ENCODE measurements around the gene OTOP1. TPM values are rescaled to one million over a fixed set of nuclear protein-coding genes. Genes with fewer than 3 reads are reported as not detected.
A peak's percentile ranks its signal among the peaks of the same experiment; 100 is the strongest.
"Not testable (repeated sequence)": the region's sequence is repeated elsewhere in the genome, so short reads cannot be mapped to it uniquely, and the experiment has no call there.

Gene OTOP1
- total RNA-seq, 2 experiments from 2014 or later, result not detected

GRCh38 chr4:4245172-4245571 lies 18.4 kb upstream of the OTOP1 start:
- peak overlapping the region; percentile 18 for H3K27ac Mint-ChIP-seq
- no peaks in the 10 kb centered on the region for H3K9me3 Mint-ChIP-seq
- intact Hi-C loops (cut with micrococcal nuclease), result no loop called here
- H3K36me3 Mint-ChIP-seq (ENCODE audit: low read depth), result peaks cover 30% of the 10 kb centered on the region
- POLR2A ChIA-PET, result no interaction called here
- TF ChIP-seq, protein P1, sequence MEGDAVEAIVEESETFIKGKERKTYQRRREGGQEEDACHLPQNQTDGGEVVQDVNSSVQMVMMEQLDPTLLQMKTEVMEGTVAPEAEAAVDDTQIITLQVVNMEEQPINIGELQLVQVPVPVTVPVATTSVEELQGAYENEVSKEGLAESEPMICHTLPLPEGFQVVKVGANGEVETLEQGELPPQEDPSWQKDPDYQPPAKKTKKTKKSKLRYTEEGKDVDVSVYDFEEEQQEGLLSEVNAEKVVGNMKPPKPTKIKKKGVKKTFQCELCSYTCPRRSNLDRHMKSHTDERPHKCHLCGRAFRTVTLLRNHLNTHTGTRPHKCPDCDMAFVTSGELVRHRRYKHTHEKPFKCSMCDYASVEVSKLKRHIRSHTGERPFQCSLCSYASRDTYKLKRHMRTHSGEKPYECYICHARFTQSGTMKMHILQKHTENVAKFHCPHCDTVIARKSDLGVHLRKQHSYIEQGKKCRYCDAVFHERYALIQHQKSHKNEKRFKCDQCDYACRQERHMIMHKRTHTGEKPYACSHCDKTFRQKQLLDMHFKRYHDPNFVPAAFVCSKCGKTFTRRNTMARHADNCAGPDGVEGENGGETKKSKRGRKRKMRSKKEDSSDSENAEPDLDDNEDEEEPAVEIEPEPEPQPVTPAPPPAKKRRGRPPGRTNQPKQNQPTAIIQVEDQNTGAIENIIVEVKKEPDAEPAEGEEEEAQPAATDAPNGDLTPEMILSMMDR (IDR thresholded peaks at IDR 0.05), result no peak
- no peak overlapping the region for H3K4me3 Mint-ChIP-seq
- no peaks in the 10 kb centered on the region for H3K27me3 Mint-ChIP-seq
- ATAC-seq (no peak), DNase-seq (no peak)
- peaks cover 25% of the 10 kb centered on the region for H3K4me1 Mint-ChIP-seq (ENCODE audit: low read depth)
- CTCF ChIA-PET, result interaction anchor here (1.5 kb wide), 1 partner anchor 14 kb away, joined by 4 read pairs; no protein-coding TSS in a partner anchor

DNA sequence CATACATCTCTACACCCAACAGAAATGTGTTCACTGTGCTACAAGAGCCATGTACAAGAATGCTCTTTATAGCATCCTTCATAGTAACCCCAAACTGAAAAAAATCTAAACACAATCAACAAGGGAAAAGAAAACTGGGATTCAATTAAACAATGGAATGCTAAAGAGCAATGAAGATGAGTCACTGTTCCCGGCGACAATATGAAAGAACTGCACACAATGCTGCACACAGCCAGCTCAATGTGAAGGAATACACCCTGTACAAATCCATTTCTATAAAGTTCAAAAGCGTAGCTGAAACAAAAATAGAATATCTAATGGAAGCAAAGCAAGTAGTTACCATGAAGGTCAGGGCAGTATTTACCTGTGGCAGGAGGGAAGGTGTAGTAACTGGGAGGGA lies 12.8 kb upstream of the OTOP1 start:
- H3K9me3 Mint-ChIP-seq; CTCF ChIA-PET; H3K4me1 Mint-ChIP-seq (ENCODE audit: low read depth); H3K27me3 Mint-ChIP-seq; POLR2A ChIA-PET; DNase-seq; H3K4me3 Mint-ChIP-seq; intact Hi-C loops (cut with micrococcal nuclease); ATAC-seq; H3K27ac Mint-ChIP-seq: not testable (repeated sequence)
- peaks cover 38% of the 10 kb centered on the region for H3K36me3 Mint-ChIP-seq (ENCODE audit: low read depth)

- Mint-ChIP-seq H3K36me3 (ENCODE audit: low read depth) (peaks cover 19% of the 10 kb centered on the region), H3K4me3 (no peak overlapping the region), H3K9me3 (peaks cover 8% of the 10 kb centered on the region), H3K27me3 (no peaks in the 10 kb centered on the region), H3K4me1 (ENCODE audit: low read depth) (no peaks in the 10 kb centered on the region), H3K27ac (no peak overlapping the region)
- no peak for DNase-seq
- intact Hi-C loops (cut with micrococcal nuclease), result no loop called here
- no peak for ATAC-seq
- TF ChIP-seq, protein P1 (IDR thresholded peaks at IDR 0.05), result no peak
- POLR2A ChIA-PET, result no interaction called here
- CTCF ChIA-PET, result no interaction called here
Measured at GRCh38 chr4:4233610-4234009, 6.9 kb upstream of the OTOP1 start.

DNA sequence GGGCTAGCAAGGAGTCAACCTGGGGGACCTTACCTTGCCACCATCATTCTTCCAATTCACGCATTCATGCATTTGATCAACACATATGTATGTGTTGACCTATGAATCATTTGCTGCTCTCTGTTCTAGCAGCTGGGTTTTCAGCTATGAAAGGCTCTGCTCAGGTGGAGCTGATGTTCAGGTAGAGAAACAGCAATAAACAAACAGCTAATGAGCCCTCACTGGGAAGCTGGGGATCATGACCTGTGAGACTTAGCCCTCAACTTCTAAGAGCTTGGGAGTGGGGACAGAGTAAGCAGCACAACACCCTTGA lies 1.6 kb upstream of the OTOP1 start:
- H3K27me3 Mint-ChIP-seq, result peaks cover 33% of the 10 kb centered on the region
- CTCF ChIA-PET, result no interaction called here

DNA sequence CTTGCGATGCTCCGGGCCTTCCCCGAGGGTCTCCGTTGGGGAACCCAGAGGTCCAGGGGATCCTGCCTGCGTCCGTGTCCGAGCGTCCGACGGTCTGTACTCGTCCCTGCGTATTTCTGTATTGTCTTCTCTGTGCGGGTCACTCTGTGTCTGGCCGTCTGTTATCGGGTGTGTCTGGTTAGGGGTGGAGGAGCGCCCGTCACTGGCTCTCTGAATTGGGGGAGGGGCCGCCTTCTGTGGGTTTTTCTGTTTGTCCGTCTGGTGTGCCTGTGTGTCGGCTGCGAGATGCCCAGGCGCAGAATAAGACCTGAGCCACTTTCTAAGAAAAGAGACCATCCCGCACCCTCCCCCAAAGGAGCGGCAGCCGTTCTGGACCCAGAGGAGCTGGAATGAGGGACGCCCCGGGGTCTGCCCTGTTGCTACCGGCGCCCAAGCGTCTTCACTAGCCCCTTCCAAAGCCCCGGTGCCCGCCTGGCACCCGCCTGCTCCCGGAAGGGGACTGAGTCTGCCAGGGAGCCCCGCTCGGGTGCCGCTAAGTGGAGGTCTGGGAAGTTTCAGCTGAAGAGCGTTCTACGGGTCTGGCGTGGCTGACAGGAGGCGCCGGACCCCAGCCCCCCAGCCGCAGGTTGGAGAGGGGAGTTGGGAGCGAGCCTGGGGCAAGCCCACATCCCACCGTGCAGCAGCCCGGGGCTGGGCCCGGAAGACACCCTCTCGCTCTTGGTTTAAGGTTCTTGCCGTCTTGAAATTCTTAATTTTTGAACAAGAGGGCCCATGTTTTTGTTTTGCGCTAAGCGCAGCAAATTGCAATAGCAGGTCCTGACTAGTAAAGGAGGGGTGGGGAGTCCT lies 1.0 kb upstream of the OTOP1 start:
- CTCF ChIA-PET, result no interaction called here
- Mint-ChIP-seq H3K36me3 (ENCODE audit: low read depth) (no peaks in the 10 kb centered on the region), H3K4me3 (no peak overlapping the region), H3K4me1 (ENCODE audit: low read depth) (peaks cover 3% of the 10 kb centered on the region), H3K9me3 (peaks cover under 1% of the 10 kb centered on the region), H3K27ac (no peak overlapping the region), H3K27me3 (peaks cover 38% of the 10 kb centered on the region)
- no peak for ATAC-seq
- TF ChIP-seq, protein P1 (IDR thresholded peaks at IDR 0.05), result no peak
- no peak for DNase-seq
- POLR2A ChIA-PET, result no interaction called here
- intact Hi-C loops (cut with micrococcal nuclease), result no loop called here

More for the DNA sequence above, 1.6 kb upstream of the OTOP1 start:
- POLR2A ChIA-PET, result no interaction called here
- Mint-ChIP-seq H3K9me3 (peaks cover 2% of the 10 kb centered on the region), H3K4me3 (no peak overlapping the region), H3K36me3 (ENCODE audit: low read depth) (no peaks in the 10 kb centered on the region), H3K4me1 (ENCODE audit: low read depth) (peaks cover 3% of the 10 kb centered on the region), H3K27ac (no peak overlapping the region)
- TF ChIP-seq, protein P1 (IDR thresholded peaks at IDR 0.05), result no peak
- no peak for ATAC-seq
- no peak for DNase-seq
- intact Hi-C loops (cut with micrococcal nuclease), result no loop called here
